B cell (primary cell): Measurements from ENCODE around the gene NTRK3. TPM values are rescaled to one million over a fixed set of nuclear protein-coding genes. Genes with fewer than 3 reads are reported as not detected.

Experiments
- ATAC-seq: fragments of 200-7000 bp; cut with Tn5 transposase; one replicate; pipeline ENCODE4 v1.10.0; 2021; ENCODE audit warnings: low read depth, mild to moderate bottlenecking, moderate number of reproducible peaks, moderate library complexity
- CTCF ChIA-PET: fragments of 350-600 bp; sonication (Branson Sonifier 250); formaldehyde crosslinking; loops from one replicate; lab custom pipeline; 2021; ENCODE audit warnings: antibody characterized with exemption, inconsistent platforms; lab: Charles Lee
- POLR2A ChIA-PET: fragments of 350-600 bp; sonication (Branson Sonifier 250); formaldehyde crosslinking; loops from one replicate; lab custom pipeline; 2021; ENCODE audit warnings: antibody characterized with exemption; lab: Charles Lee
- DNase-seq: peaks from one replicate; pipeline ENCODE4 v3.0.0; 2013
- H2AFZ ChIP-seq: 2 replicates; pipeline ENCODE4 v1.6.1; 2012; ENCODE audit warnings: mild to moderate bottlenecking, low read depth, low read length; ENCODE audit not compliant: insufficient read depth, poor library complexity, severe bottlenecking
- H3K27ac ChIP-seq, 2 donors: 1 replicate in 1 of 2; 2 replicates in 1 of 2; pipeline ENCODE4 v1.5.1; 2012 to 2013; ENCODE audit warnings: low read length in 2 of 2, mild to moderate bottlenecking in 2 of 2, moderate library complexity in 1 of 2
- H3K27me3 ChIP-seq, 4 experiments: fragments of 200-600 bp in 1 of 4; sonication (generic) in 1 of 4; replicated peaks in 1 of 4; 1 replicate in 2 of 4; 2 replicates in 2 of 4; pipeline versions ENCODE4 v1.6.1 to v1.7.0; 2013 to 2016; ENCODE audit warnings: low read length in 3 of 4, mild to moderate bottlenecking in 2 of 4, mixed read lengths in 1 of 4, moderate library complexity in 1 of 4; ENCODE audit not compliant: insufficient read depth in 4 of 4, control insufficient read depth in 3 of 4; ENCODE audit errors: control extremely low read depth in 1 of 4
- H3K36me3 ChIP-seq, 2 experiments: replicated peaks in 1 of 2; 1 replicate in 1 of 2; 2 replicates in 1 of 2; pipeline versions ENCODE4 v1.6.1 to v1.7.1; 2013; ENCODE audit warnings: low read length in 1 of 2; ENCODE audit not compliant: insufficient read depth in 2 of 2, control insufficient read depth in 1 of 2; ENCODE audit errors: control extremely low read depth in 1 of 2, extremely low read depth in 1 of 2
- H3K4me1 ChIP-seq, 2 donors: fragments of 200-600 bp in 1 of 2; sonication (generic) in 1 of 2; 1 replicate in 1 of 2; 2 replicates in 1 of 2; pipeline versions ENCODE4 v1.5.1 to v1.6.1; 2013 to 2017; ENCODE audit warnings: low read length in 2 of 2; ENCODE audit not compliant: control insufficient read depth in 2 of 2, insufficient read depth in 2 of 2
- H3K4me2 ChIP-seq: replicated peaks from 2 replicates; pipeline ENCODE3; 2012; ENCODE audit warnings: mild to moderate bottlenecking, low read depth, low read length; ENCODE audit not compliant: poor library complexity, severe bottlenecking
- H3K4me3 ChIP-seq, 5 experiments: fragments of 200-600 bp in 1 of 5; sonication (generic) in 1 of 5; 1 replicate in 3 of 5; 2 replicates in 2 of 5; pipeline versions ENCODE4 v1.5.1 to v1.7.0; 2011 to 2016; ENCODE audit warnings: low read length in 4 of 5, mild to moderate bottlenecking in 4 of 5, low read depth in 2 of 5, control low read depth in 1 of 5, moderate library complexity in 1 of 5; ENCODE audit not compliant: insufficient read depth in 1 of 5; ENCODE audit errors: control extremely low read depth in 1 of 5, extremely low read depth in 1 of 5
- H3K79me2 ChIP-seq: fragments of 200-600 bp; sonication (generic); one replicate; pipeline ENCODE4 v1.6.0; 2016; ENCODE audit warnings: low read length; ENCODE audit not compliant: control insufficient read depth, insufficient read depth
- H3K9ac ChIP-seq: fragments of 200-600 bp; sonication (generic); 2 replicates; pipeline ENCODE4 v1.6.1; 2017; ENCODE audit warnings: mild to moderate bottlenecking, low read length, moderate library complexity
- H3K9me3 ChIP-seq, 3 donors: one replicate each; pipeline versions ENCODE4 v1.6.1 to v1.7.1; 2013; ENCODE audit warnings: low read length in 2 of 3; ENCODE audit not compliant: control insufficient read depth in 2 of 3, insufficient read depth in 1 of 3; ENCODE audit errors: control extremely low read depth in 1 of 3
- H4K20me1 ChIP-seq: 2 replicates; pipeline ENCODE4 v1.6.0; 2012; ENCODE audit warnings: mild to moderate bottlenecking, low read length; ENCODE audit not compliant: insufficient read depth, control insufficient read depth, poor library complexity, severe bottlenecking
- H3K27ac Mint-ChIP-seq: one replicate; pipeline ENCODE4 v1.8.0; 2021; ENCODE audit warnings: mixed read lengths
- H3K27me3 Mint-ChIP-seq: one replicate; pipeline ENCODE4 v1.8.0; 2021; ENCODE audit warnings: mixed read lengths
- H3K4me1 Mint-ChIP-seq: one replicate; pipeline ENCODE4 v1.8.0; 2021; ENCODE audit warnings: mixed read lengths
- H3K4me3 Mint-ChIP-seq: one replicate; pipeline ENCODE4 v1.8.0; 2021; ENCODE audit warnings: mixed read lengths
- H3K9me3 Mint-ChIP-seq: one replicate; pipeline ENCODE4 v1.8.0; 2022; ENCODE audit warnings: mixed read lengths; ENCODE audit not compliant: insufficient read depth
- EZH2 ChIP-seq: IDR thresholded peaks from 2 replicates; pipeline ENCODE4 v1.6.1; 2012; ENCODE audit warnings: borderline replicate concordance, low read depth, mild to moderate bottlenecking, moderate library complexity, low read length; ENCODE audit not compliant: insufficient read depth, poor library complexity, severe bottlenecking
- WGBS: methylation state at CpG from one replicate; pipeline ENCODE4 v1.1.5; 2013; ENCODE audit warnings: missing lambda C conversion rate; ENCODE audit not compliant: insufficient coverage; 5-methylcytosine and 5-hydroxymethylcytosine counted together
- intact Hi-C: fragments of 100-400 bp; cut with micrococcal nuclease; formaldehyde crosslinking; loops from one replicate; pipeline ENCODE4 v1.10.0; 2022
- polyA plus RNA-seq: library from polyadenylated mRNA; depleted of rRNA; stranded (reverse); fragments of >200 nt; gene quantifications from 2 replicates; pipeline ENCODE4 v1.2.3, GENCODE V29; 2012
- total RNA-seq, 2 donors: library from RNA; stranded (reverse); fragments of 120-200 nt in 1 of 2; gene quantifications; 1 replicate in 1 of 2; 2 replicates in 1 of 2; pipeline versions ENCODE4 v1.2.3 to v1.2.4, GENCODE V29; 2013 to 2022
- TF ChIP-seq, protein P1 (sequence below): fragments of 200-600 bp; IDR thresholded peaks from one replicate; pipeline ENCODE4 v1.8.0; 2022; ENCODE audit warnings: antibody characterized with exemption, mild to moderate bottlenecking

NTRK3 gene
- total and polyA plus RNA-seq, 2 donors (not counting 1 experiment from before 2014, with no cell fraction given), result not detected

DNA sequence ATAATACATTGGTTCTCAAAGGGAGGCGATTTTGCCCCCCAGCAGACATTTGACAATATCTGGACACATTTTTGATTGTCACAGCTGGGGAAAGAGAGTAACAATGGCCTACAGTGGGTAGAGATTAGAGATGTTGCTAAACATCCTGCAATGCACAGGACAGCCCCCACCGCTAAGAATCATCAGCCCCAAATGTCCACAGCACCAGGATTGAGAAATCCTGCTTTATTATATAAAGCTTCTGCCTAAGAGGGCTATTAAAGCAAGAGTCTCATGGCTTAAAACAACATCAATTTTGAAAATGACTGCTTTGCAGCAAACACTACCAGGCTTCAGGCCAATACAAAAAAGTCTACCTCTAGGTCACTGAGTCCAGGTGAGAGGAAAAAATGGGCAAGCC lies 68.2 kb downstream of the NTRK3 start:
- DNase-seq (no peak), ATAC-seq (no peak)
- POLR2A ChIA-PET, result no interaction called here
- H3K79me2 ChIP-seq, result no peaks in the 10 kb centered on the region
- H3K27ac ChIP-seq, result no peak overlapping the region
- no peaks in the 10 kb centered on the region for H3K9me3 ChIP-seq
- no peaks in the 10 kb centered on the region for H3K9me3 Mint-ChIP-seq
- no peaks in the 10 kb centered on the region for H4K20me1 ChIP-seq
- no CpG with 5 or more reads among the region's 2 CpGs for WGBS
- H3K4me3 Mint-ChIP-seq, result no peak overlapping the region
- no peak overlapping the region for H3K27ac Mint-ChIP-seq
- no peaks in the 10 kb centered on the region for H3K4me1 ChIP-seq
- CTCF ChIA-PET, result no interaction called here
- peaks cover 19% of the 10 kb centered on the region for H3K27me3 Mint-ChIP-seq
- H3K27me3 ChIP-seq, result no peaks in the 10 kb centered on the region
- H3K4me1 Mint-ChIP-seq, result no peaks in the 10 kb centered on the region
- intact Hi-C loops, result no loop called here
- H3K4me3 ChIP-seq, result no peak overlapping the region
- no peak overlapping the region for H3K9ac ChIP-seq
- no peak overlapping the region for H2AFZ ChIP-seq
- H3K4me2 ChIP-seq, result no peak overlapping the region
- no peaks in the 10 kb centered on the region for H3K36me3 ChIP-seq
- TF ChIP-seq, protein P1, sequence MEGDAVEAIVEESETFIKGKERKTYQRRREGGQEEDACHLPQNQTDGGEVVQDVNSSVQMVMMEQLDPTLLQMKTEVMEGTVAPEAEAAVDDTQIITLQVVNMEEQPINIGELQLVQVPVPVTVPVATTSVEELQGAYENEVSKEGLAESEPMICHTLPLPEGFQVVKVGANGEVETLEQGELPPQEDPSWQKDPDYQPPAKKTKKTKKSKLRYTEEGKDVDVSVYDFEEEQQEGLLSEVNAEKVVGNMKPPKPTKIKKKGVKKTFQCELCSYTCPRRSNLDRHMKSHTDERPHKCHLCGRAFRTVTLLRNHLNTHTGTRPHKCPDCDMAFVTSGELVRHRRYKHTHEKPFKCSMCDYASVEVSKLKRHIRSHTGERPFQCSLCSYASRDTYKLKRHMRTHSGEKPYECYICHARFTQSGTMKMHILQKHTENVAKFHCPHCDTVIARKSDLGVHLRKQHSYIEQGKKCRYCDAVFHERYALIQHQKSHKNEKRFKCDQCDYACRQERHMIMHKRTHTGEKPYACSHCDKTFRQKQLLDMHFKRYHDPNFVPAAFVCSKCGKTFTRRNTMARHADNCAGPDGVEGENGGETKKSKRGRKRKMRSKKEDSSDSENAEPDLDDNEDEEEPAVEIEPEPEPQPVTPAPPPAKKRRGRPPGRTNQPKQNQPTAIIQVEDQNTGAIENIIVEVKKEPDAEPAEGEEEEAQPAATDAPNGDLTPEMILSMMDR, result no peak
- TF ChIP-seq EZH2, result no peak

DNA sequence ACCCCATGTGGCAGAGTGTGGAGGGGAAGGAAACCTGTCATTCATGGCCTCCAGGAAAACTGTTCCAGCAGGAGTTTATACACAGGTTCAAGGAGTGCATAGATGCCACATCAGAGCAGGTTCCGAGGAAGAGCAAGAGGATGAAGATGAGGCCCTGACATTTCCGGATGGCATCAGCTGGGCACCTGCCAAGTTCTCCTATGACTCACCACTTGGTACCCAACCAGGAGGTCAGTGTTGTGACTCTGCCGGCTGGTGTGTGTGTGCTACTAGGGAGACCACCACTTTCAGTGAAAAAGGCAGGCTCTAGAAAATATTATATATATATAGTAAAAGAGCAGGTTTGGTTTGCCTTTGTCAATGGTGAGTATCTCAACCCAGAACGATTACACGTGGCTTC lies 69.3 kb downstream of the NTRK3 start:
- no peaks in the 10 kb centered on the region for H4K20me1 ChIP-seq
- no peaks in the 10 kb centered on the region for H3K9me3 ChIP-seq
- intact Hi-C loops, result no loop called here
- H3K9ac ChIP-seq, result no peak overlapping the region
- CTCF ChIA-PET, result no interaction called here
- no peaks in the 10 kb centered on the region for H3K4me1 ChIP-seq
- DNase-seq (no peak), ATAC-seq (no peak)
- H3K9me3 Mint-ChIP-seq, result no peaks in the 10 kb centered on the region
- no peak overlapping the region for H3K27ac Mint-ChIP-seq
- H3K27me3 ChIP-seq, result no peaks in the 10 kb centered on the region
- no peak for TF ChIP-seq EZH2
- TF ChIP-seq, protein P1, result no peak
- no peaks in the 10 kb centered on the region for H3K79me2 ChIP-seq
- POLR2A ChIA-PET, result no interaction called here
- no peak overlapping the region for H2AFZ ChIP-seq
- no peak overlapping the region for H3K4me3 Mint-ChIP-seq
- peaks cover 13% of the 10 kb centered on the region for H3K27me3 Mint-ChIP-seq
- no peak overlapping the region for H3K4me3 ChIP-seq
- H3K4me1 Mint-ChIP-seq, result no peaks in the 10 kb centered on the region
- 100% methylated on average over 2 of the region's 5 CpGs for WGBS
- no peak overlapping the region for H3K4me2 ChIP-seq
- no peaks in the 10 kb centered on the region for H3K36me3 ChIP-seq
- H3K27ac ChIP-seq, result no peak overlapping the region
